Hepatocyte (in vitro differentiated cells): ENCODE results near the gene PMF1. TPM values are rescaled to one million over a fixed set of nuclear protein-coding genes. Genes with fewer than 3 reads are reported as not detected.
"Not testable (repeated sequence)": the region's sequence is repeated elsewhere in the genome, so short reads cannot be mapped to it uniquely, and the experiment has no call there.

Source experiments
- DNase-seq: peaks from one replicate; pipeline ENCODE4 v3.0.0-alpha.2; 2016; ENCODE audit warnings: low spot score
- H2AFZ ChIP-seq: fragments of 200-600 bp; sonication (generic); 2 replicates; pipeline ENCODE4 v1.6.0; 2016; ENCODE audit warnings: antibody characterized with exemption, mild to moderate bottlenecking
- H3K27ac ChIP-seq: fragments of 200-600 bp; sonication (generic); 2 replicates; pipeline ENCODE4 v1.5.1; 2016; ENCODE audit warnings: mild to moderate bottlenecking
- H3K27me3 ChIP-seq: fragments of 200-600 bp; sonication (generic); 2 replicates; pipeline ENCODE4 v1.6.1; 2016
- H3K36me3 ChIP-seq: fragments of 200-600 bp; sonication (generic); replicated peaks from 2 replicates; pipeline ENCODE4 v1.5.1; 2016; ENCODE audit warnings: low read depth; ENCODE audit not compliant: insufficient read depth
- H3K4me1 ChIP-seq: fragments of 200-600 bp; sonication (generic); 2 replicates; pipeline ENCODE4 v1.5.1; 2016; ENCODE audit warnings: mild to moderate bottlenecking, moderate library complexity; ENCODE audit not compliant: insufficient read depth
- H3K4me2 ChIP-seq: fragments of 200-600 bp; sonication (generic); 2 replicates; pipeline ENCODE4 v1.6.0; 2016
- H3K4me3 ChIP-seq: fragments of 200-600 bp; sonication (generic); 2 replicates; pipeline ENCODE4 v1.5.1; 2016; ENCODE audit warnings: mild to moderate bottlenecking
- H3K79me2 ChIP-seq: fragments of 200-600 bp; sonication (generic); 2 replicates; pipeline ENCODE4 v1.6.0; 2017; ENCODE audit warnings: mild to moderate bottlenecking
- H3K9me2 ChIP-seq: fragments of 200-600 bp; sonication (generic); replicated peaks from 2 replicates; pipeline ENCODE4 v1.6.0; 2017; ENCODE audit warnings: mild to moderate bottlenecking; ENCODE audit not compliant: insufficient read depth
- H3K9me3 ChIP-seq: fragments of 200-600 bp; sonication (generic); 2 replicates; pipeline ENCODE4 v1.5.1; 2016; ENCODE audit warnings: low read depth, mild to moderate bottlenecking
- H4K20me1 ChIP-seq: fragments of 200-600 bp; sonication (generic); 2 replicates; pipeline ENCODE4 v1.6.0; 2016; ENCODE audit warnings: mild to moderate bottlenecking; ENCODE audit not compliant: insufficient read depth, poor library complexity, severe bottlenecking
- CTCF ChIP-seq: fragments of 200-600 bp; sonication (generic); IDR thresholded peaks from 2 replicates; pipeline ENCODE4 v1.5.1; 2016; ENCODE audit warnings: antibody characterized with exemption, mild to moderate bottlenecking; ENCODE audit not compliant: poor library complexity
- EZH2 ChIP-seq: fragments of 200-600 bp; sonication (generic); IDR thresholded peaks from 2 replicates; pipeline ENCODE4 v1.6.1; 2016; ENCODE audit warnings: antibody characterized with exemption, mild to moderate bottlenecking, borderline replicate concordance
- EZH2phosphoT487 ChIP-seq: fragments of 200-600 bp; sonication (generic); IDR thresholded peaks from one replicate; pipeline ENCODE4 v1.6.1; 2018; ENCODE audit warnings: antibody characterized with exemption, mild to moderate bottlenecking, low read depth, moderate library complexity; ENCODE audit not compliant: unreplicated experiment, severe bottlenecking
- WGBS: methylation state at CpG from one replicate; pipeline ENCODE4 v1.1.6; 2016; ENCODE audit warnings: low lambda C conversion rate; ENCODE audit errors: missing lambda C conversion rate; 5-methylcytosine and 5-hydroxymethylcytosine counted together
- polyA plus RNA-seq: library from polyadenylated mRNA; unstranded; fragments of >200 nt; fragmentation: Nextera tagmentation; extraction: Ambion mirVana; gene quantifications from 2 replicates; pipeline ENCODE4 v1.2.1, GENCODE V29; 2016
- total RNA-seq: library from RNA; depleted of rRNA; stranded (reverse); fragments of >200 nt; gene quantifications from 2 replicates; pipeline ENCODE4 v1.2.3, GENCODE V29; 2014

Gene PMF1
- total and polyA plus RNA-seq, 2 experiments from 2014 or later, result 60.7 to 77.1 TPM

GRCh38 chr1:156186347-156187177 is 26.2 kb upstream of the PMF1 start:
- H3K79me2 ChIP-seq, H3K36me3 ChIP-seq, H4K20me1 ChIP-seq, H3K9me2 ChIP-seq, H3K4me3 ChIP-seq, H3K27me3 ChIP-seq, H3K4me2 ChIP-seq, H3K9me3 ChIP-seq, H2AFZ ChIP-seq: not testable (repeated sequence)
- Histone ChIP-seq H3K4me1 (peaks cover 14% of the 10 kb centered on the region), H3K27ac (peak overlapping the region; percentile 76)
- DNase-seq, result peak; percentile 38
- WGBS, result 71% methylated on average over 2 of the region's 2 CpGs

- H3K27me3 ChIP-seq, H3K36me3 ChIP-seq, H3K9me2 ChIP-seq, H3K27ac ChIP-seq, H2AFZ ChIP-seq, DNase-seq, H3K4me2 ChIP-seq, H3K4me3 ChIP-seq, H3K9me3 ChIP-seq, H4K20me1 ChIP-seq: not testable (repeated sequence)
- WGBS, result 85% methylated on average over 4 of the region's 4 CpGs
- H3K4me1 ChIP-seq, result peaks cover 12% of the 10 kb centered on the region
- H3K79me2 ChIP-seq, result peaks cover 12% of the 10 kb centered on the region
Observed at GRCh38 chr1:156190265-156190664, 22.5 kb upstream of the PMF1 start.

GRCh38 chr1:156191292-156191964 is 21.4 kb upstream of the PMF1 start:
- Histone ChIP-seq H3K9me3 (no peaks in the 10 kb centered on the region), H2AFZ (no peak overlapping the region), H3K27me3 (no peaks in the 10 kb centered on the region), H3K27ac (no peak overlapping the region), H4K20me1 (no peaks in the 10 kb centered on the region), H3K4me3 (no peak overlapping the region), H3K9me2 (no peaks in the 10 kb centered on the region), H3K79me2 (peaks cover 24% of the 10 kb centered on the region), H3K36me3 (no peaks in the 10 kb centered on the region), H3K4me1 (peaks cover 4% of the 10 kb centered on the region), H3K4me2 (no peak overlapping the region)
- no peak for DNase-seq
- TF ChIP-seq EZH2phosphoT487 (no peak), EZH2 (no peak), CTCF (no peak)
- WGBS, result 95% methylated on average over 4 of the region's 4 CpGs

GRCh38 chr1:156193208-156193487 is 19.7 kb upstream of the PMF1 start:
- Histone ChIP-seq H3K4me2 (peak overlapping the region; percentile 63), H3K4me3 (peak overlapping the region; percentile 3), H3K4me1 (peaks cover 5% of the 10 kb centered on the region), H3K36me3 (no peaks in the 10 kb centered on the region), H3K27ac (peak overlapping the region; percentile 70), H3K79me2 (peaks cover 41% of the 10 kb centered on the region), H3K27me3 (no peaks in the 10 kb centered on the region), H4K20me1 (no peaks in the 10 kb centered on the region), H3K9me3 (no peaks in the 10 kb centered on the region), H2AFZ (peak overlapping the region; percentile 61), H3K9me2 (no peaks in the 10 kb centered on the region)
- no peak for DNase-seq
- TF ChIP-seq EZH2, result no peak
- TF ChIP-seq EZH2phosphoT487, result no peak
- no peak for TF ChIP-seq CTCF
- WGBS, result 97% methylated on average over 7 of the region's 7 CpGs
